OCI-LY1 (cell line): ENCODE measurements around the gene FBXW5.

Experiments
- CTCF ChIP-seq: fragments of 200-600 bp; sonication (generic), shearing (Covaris generic); IDR thresholded peaks from 2 replicates; pipeline ENCODE4 v1.5.1; 2017; ENCODE audit warnings: mild to moderate bottlenecking, antibody characterized with exemption, low read length, moderate library complexity, mixed read lengths
- EZH2 ChIP-seq: fragments of 200-600 bp; sonication (generic), shearing (Covaris generic); IDR thresholded peaks from 2 replicates; pipeline ENCODE4 v1.8.0; 2017; ENCODE audit warnings: borderline replicate concordance, mixed run types, mild to moderate bottlenecking, antibody characterized with exemption, low read length, moderate library complexity, mixed read lengths

GRCh38 chr9:136965771-136966484, 21.4 kb upstream of the FBXW5 start:
- no peak for TF ChIP-seq CTCF
- no peak for TF ChIP-seq EZH2
